Neural progenitor cell (in vitro differentiated cells): ENCODE measurements around the gene POLR2J2.
"Not testable (repeated sequence)": the region's sequence is repeated elsewhere in the genome, so short reads cannot be mapped to it uniquely, and the experiment has no call there.

Experiments
- CTCF ChIP-seq: fragments of 200-600 bp; sonication (generic); IDR thresholded peaks from 2 replicates; pipeline ENCODE4 v1.5.1; 2017; ENCODE audit warnings: antibody characterized with exemption, mild to moderate bottlenecking
- EZH2 ChIP-seq: fragments of 200-600 bp; sonication (generic); IDR thresholded peaks from 2 replicates; pipeline ENCODE4 v1.6.1; 2017; ENCODE audit warnings: antibody characterized with exemption, mild to moderate bottlenecking, moderate library complexity

GRCh38 chr7:102689436-102690282 lies 18.2 kb upstream of the POLR2J2 start:
- TF ChIP-seq CTCF, EZH2: not testable (repeated sequence)
